Measurements from ENCODE around the gene PLEKHA1. TPM values are rescaled to one million over a fixed set of nuclear protein-coding genes. Genes with fewer than 3 reads are reported as not detected.

PLEKHA1 gene
- total RNA-seq, 4 donors from 2014 or later = 22.6 to 35.4 (median 32.7) TPM

GRCh38 chr10:122331100-122331499, 43.4 kb upstream of the PLEKHA1 start:
- TF ChIP-seq CTCF (IDR thresholded peaks at IDR 0.05; ENCODE audit: low read depth) = no peak

GRCh38 chr10:122331615-122332446, 42.7 kb upstream of the PLEKHA1 start:
- TF ChIP-seq CTCF (IDR thresholded peaks at IDR 0.05; ENCODE audit: low read depth) = no peak

- TF ChIP-seq CTCF (IDR thresholded peaks at IDR 0.05; ENCODE audit: low read depth) = no peak
These were observed 41.5 kb upstream of the PLEKHA1 start for GRCh38 chr10:122333037-122333436.

GRCh38 chr10:122336332-122336731, 38.2 kb upstream of the PLEKHA1 start:
- no peak for TF ChIP-seq CTCF (IDR thresholded peaks at IDR 0.05; ENCODE audit: low read depth)

GRCh38 chr10:122336961-122337360, 37.5 kb upstream of the PLEKHA1 start:
- TF ChIP-seq CTCF (IDR thresholded peaks at IDR 0.05; ENCODE audit: low read depth) = no peak

GRCh38 chr10:122338609-122339441, 35.7 kb upstream of the PLEKHA1 start:
- no peak for TF ChIP-seq CTCF (IDR thresholded peaks at IDR 0.05; ENCODE audit: low read depth)

GRCh38 chr10:122341141-122341810, 33.2 kb upstream of the PLEKHA1 start:
- no peak for TF ChIP-seq CTCF (IDR thresholded peaks at IDR 0.05; ENCODE audit: low read depth)
